Liver (tissue), 10 donors: Measurements from ENCODE around the gene BDP1. TPM values are rescaled to one million over a fixed set of nuclear protein-coding genes. Genes with fewer than 3 reads are reported as not detected.
"Not testable (repeated sequence)": the region's sequence is repeated elsewhere in the genome, so short reads cannot be mapped to it uniquely, and the experiment has no call there.

Source experiments
- DNase-seq: peaks from one replicate; pipeline ENCODE4 v3.0.0-alpha.2; 2017; ENCODE audit warnings: low spot score
- H3K27ac ChIP-seq, 2 donors: one replicate each; pipeline ENCODE4 v1.7.0; 2013; ENCODE audit warnings: inconsistent platforms in 2 of 2, low read length in 2 of 2, control low read depth in 1 of 2, low read depth in 1 of 2, mild to moderate bottlenecking in 1 of 2
- H3K27me3 ChIP-seq, 4 donors: one replicate each; pipeline versions ENCODE4 v1.6.1 to v1.7.0; 2013; ENCODE audit warnings: low read length in 3 of 4, inconsistent platforms in 1 of 4, mild to moderate bottlenecking in 1 of 4, moderate library complexity in 1 of 4; ENCODE audit not compliant: control insufficient read depth in 4 of 4, insufficient read depth in 4 of 4
- H3K36me3 ChIP-seq, 4 donors: one replicate each; pipeline versions ENCODE4 v1.6.1 to v1.7.0; 2013; ENCODE audit warnings: low read length in 3 of 4, mild to moderate bottlenecking in 3 of 4, low read depth in 1 of 4, moderate library complexity in 1 of 4; ENCODE audit not compliant: control insufficient read depth in 4 of 4, insufficient read depth in 3 of 4
- H3K4me1 ChIP-seq, 4 donors: one replicate each; pipeline versions ENCODE4 v1.6.1 to v1.7.0; 2013; ENCODE audit warnings: low read length in 3 of 4, mild to moderate bottlenecking in 3 of 4, moderate library complexity in 1 of 4; ENCODE audit not compliant: control insufficient read depth in 4 of 4, insufficient read depth in 4 of 4
- H3K4me3 ChIP-seq, 3 donors: one replicate each; pipeline versions ENCODE4 v1.6.1 to v1.7.0; 2013; ENCODE audit warnings: low read length in 3 of 3, control low read depth in 1 of 3, low read depth in 1 of 3, mild to moderate bottlenecking in 1 of 3
- H3K9ac ChIP-seq, 2 donors: one replicate each; pipeline ENCODE4 v1.7.0; 2013; ENCODE audit warnings: low read length in 2 of 2, mild to moderate bottlenecking in 2 of 2, moderate library complexity in 2 of 2, control low read depth in 1 of 2, low read depth in 1 of 2
- H3K9me3 ChIP-seq, 4 donors: one replicate each; pipeline versions ENCODE4 v1.6.1 to v1.7.0; 2013; ENCODE audit warnings: low read length in 3 of 4; ENCODE audit not compliant: control insufficient read depth in 4 of 4
- FOXA2 ChIP-seq: IDR thresholded peaks from 2 replicates; pipeline ENCODE4 v1.6.1; 2016; ENCODE audit warnings: antibody characterized with exemption
- RAD21 ChIP-seq, 2 donors: IDR thresholded peaks; 2 replicates each; pipeline ENCODE4 v1.6.1; 2016; ENCODE audit warnings: antibody characterized with exemption in 2 of 2, mild to moderate bottlenecking in 2 of 2
- RXRA ChIP-seq, 2 donors: IDR thresholded peaks; 2 replicates each; pipeline ENCODE4 v1.6.1; 2017 to 2018; ENCODE audit warnings: antibody characterized with exemption in 2 of 2, mild to moderate bottlenecking in 1 of 2
- WGBS: extraction: QIAGEN DNeasy Blood & Tissue Kit; methylation state at CpG from one replicate; pipeline ENCODE4 v1.1.7; 2013; 5-methylcytosine and 5-hydroxymethylcytosine counted together
- polyA plus RNA-seq, 2 donors: library from polyadenylated mRNA; stranded (reverse) in 1 of 2; unstranded in 1 of 2; fragments of 200-250 nt in 1 of 2; fragments of >200 nt in 1 of 2; fragmentation: Nextera tagmentation in 1 of 2; extraction: Ambion mirVana in 1 of 2; gene quantifications; one replicate each; pipeline versions ENCODE4 v1.2.1 to v1.2.3, GENCODE V29; 2013 to 2015
- small RNA-seq: library from RNA; depleted of rRNA; stranded (forward); fragments of <200 nt; gene quantifications from one replicate; pipeline ENCODE3, GENCODE V24; 2014
- total RNA-seq, 2 donors: library from RNA; depleted of rRNA; stranded (reverse); fragments of >200 nt; gene quantifications; one replicate each; pipeline ENCODE4 v1.2.3, GENCODE V29; 2014
- donor health status: healthy.
- donor health status: healthy.
- donor health status: healthy.
- donor health status: healthy.
- donor health status: healthy.

The BDP1 gene
- total and polyA plus RNA-seq, 4 donors: 3.8 to 17.2 (median 12.7) TPM

DNA sequence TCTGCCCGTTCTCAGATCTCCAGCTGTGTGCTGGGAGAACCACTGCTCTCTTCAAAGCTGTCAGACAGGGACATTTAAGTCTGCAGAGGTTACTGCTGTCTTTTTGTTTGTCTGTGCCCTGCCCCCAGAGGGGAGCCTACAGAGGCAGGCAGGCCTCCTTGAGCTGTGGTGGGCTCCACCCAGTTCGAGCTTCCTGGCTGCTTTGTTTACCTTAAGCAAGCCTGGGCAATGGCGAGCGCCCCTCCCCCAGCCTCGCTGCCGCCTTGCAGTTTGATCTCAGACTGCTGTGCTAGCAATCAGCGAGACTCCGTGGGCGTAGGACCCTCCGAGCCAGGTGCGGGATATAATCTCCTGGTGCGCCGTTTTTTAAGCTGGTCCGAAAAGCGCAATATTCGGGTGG lies 154.5 kb downstream of the BDP1 start:
- WGBS: 95% methylated on average over 15 of the region's 16 CpGs
- H3K27me3 ChIP-seq: not testable (repeated sequence)

DNA sequence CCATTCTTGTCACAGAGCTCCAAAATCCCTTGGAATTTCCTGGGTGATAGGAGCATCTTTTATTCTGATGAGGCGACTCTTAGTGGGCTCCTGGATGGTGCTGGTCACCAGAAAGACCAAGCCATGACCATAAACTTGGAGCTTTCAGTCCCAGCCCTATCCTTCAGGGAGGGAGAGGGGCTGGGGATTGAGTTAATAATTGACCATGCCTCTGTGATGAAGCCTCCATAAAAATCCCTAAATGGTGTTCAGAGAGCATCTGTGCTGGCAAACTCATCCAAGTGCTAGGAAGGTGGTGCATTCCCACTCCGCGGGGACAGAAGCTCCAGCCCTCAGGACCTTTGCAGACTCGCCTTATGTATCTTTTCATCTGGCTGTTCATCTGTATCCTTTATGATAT lies 160.4 kb downstream of the BDP1 start:
- no peaks in the 10 kb centered on the region for H3K4me1 ChIP-seq
- H3K4me3 ChIP-seq: no peak overlapping the region
- peaks cover 0 to 44% (median 34%) of the 10 kb centered on the region in 4 donors for H3K36me3 ChIP-seq
- WGBS: 92% methylated on average over 4 of the region's 4 CpGs
- DNase-seq: no peak
- H3K27me3 ChIP-seq: no peaks in the 10 kb centered on the region
- H3K9me3 ChIP-seq: no peaks in the 10 kb centered on the region
- no peak for TF ChIP-seq RXRA (IDR thresholded peaks at IDR 0.05)
- TF ChIP-seq FOXA2: no peak
- TF ChIP-seq RAD21 (IDR thresholded peaks at IDR 0.05): no peak
- no peak overlapping the region for H3K27ac ChIP-seq
- no peak overlapping the region for H3K9ac ChIP-seq

More for the DNA sequence above, 154.5 kb downstream of the BDP1 start:
- H3K9me3 ChIP-seq, DNase-seq, H3K9ac ChIP-seq, H3K27ac ChIP-seq, H3K4me3 ChIP-seq, H3K4me1 ChIP-seq: not testable (repeated sequence)
- peaks cover 0 to 17% (median 13%) of the 10 kb centered on the region in 4 donors for H3K36me3 ChIP-seq

Small RNAs within 50 kb of the gene (small RNA-seq; reads per million reads assigned to genes)
- gene HMGN1P12: not detected

Other genes with a start within 250 kb of the BDP1 start
- 10 to 100 TPM; 28.0 to 75.8 TPM for gene MCCC2, start 131.7 kb downstream of the BDP1 start, total RNA-seq
- gene MCCC2, start 131.7 kb downstream of the BDP1 start, polyA plus RNA-seq: 10 to 100 TPM; 47.9 to 82.4 TPM